BLaER1 treated with 17β-estradiol and CSF1 and Interleukin-3, amounts not matched to agents 10 nM and 100 nM (cell line): ENCODE measurements around the gene FRMD8.

Source experiments
- H3K27ac ChIP-seq, 11 experiments: shearing (Covaris generic); formaldehyde crosslinking; 2 replicates each; pipeline ENCODE4 v1.8.1; 2022
- H3K27me3 ChIP-seq, 11 experiments: shearing (Covaris generic); formaldehyde crosslinking; 2 replicates each; pipeline ENCODE4 v1.8.1; 2022
- H3K36me3 ChIP-seq, 11 experiments: shearing (Covaris generic); formaldehyde crosslinking; 2 replicates each; pipeline ENCODE4 v1.8.1; 2022
- H3K4me1 ChIP-seq, 10 experiments: shearing (Covaris generic); formaldehyde crosslinking; 2 replicates each; pipeline ENCODE4 v1.8.1; 2022
- H3K4me2 ChIP-seq, 11 experiments: shearing (Covaris generic); formaldehyde crosslinking; 2 replicates each; pipeline ENCODE4 v1.8.1; 2022
- H3K4me3 ChIP-seq, 10 experiments: shearing (Covaris generic); formaldehyde crosslinking; 2 replicates each; pipeline ENCODE4 v1.8.1; 2022
- H3K9ac ChIP-seq, 11 experiments: shearing (Covaris generic); formaldehyde crosslinking; 2 replicates each; pipeline ENCODE4 v1.8.1; 2022
- H3K9me3 ChIP-seq, 11 experiments: shearing (Covaris generic); formaldehyde crosslinking; replicated peaks in 1 of 11; 2 replicates each; pipeline ENCODE4 v1.8.1; 2022
- H4K20me1 ChIP-seq, 11 experiments: shearing (Covaris generic); formaldehyde crosslinking; 2 replicates each; pipeline ENCODE4 v1.8.1; 2022
- Cebpa-rat ChIP-seq, 11 experiments: shearing (Covaris generic); IDR thresholded peaks; 2 replicates each; pipeline ENCODE4 v1.8.1; 2022

FRMD8 gene

DNA sequence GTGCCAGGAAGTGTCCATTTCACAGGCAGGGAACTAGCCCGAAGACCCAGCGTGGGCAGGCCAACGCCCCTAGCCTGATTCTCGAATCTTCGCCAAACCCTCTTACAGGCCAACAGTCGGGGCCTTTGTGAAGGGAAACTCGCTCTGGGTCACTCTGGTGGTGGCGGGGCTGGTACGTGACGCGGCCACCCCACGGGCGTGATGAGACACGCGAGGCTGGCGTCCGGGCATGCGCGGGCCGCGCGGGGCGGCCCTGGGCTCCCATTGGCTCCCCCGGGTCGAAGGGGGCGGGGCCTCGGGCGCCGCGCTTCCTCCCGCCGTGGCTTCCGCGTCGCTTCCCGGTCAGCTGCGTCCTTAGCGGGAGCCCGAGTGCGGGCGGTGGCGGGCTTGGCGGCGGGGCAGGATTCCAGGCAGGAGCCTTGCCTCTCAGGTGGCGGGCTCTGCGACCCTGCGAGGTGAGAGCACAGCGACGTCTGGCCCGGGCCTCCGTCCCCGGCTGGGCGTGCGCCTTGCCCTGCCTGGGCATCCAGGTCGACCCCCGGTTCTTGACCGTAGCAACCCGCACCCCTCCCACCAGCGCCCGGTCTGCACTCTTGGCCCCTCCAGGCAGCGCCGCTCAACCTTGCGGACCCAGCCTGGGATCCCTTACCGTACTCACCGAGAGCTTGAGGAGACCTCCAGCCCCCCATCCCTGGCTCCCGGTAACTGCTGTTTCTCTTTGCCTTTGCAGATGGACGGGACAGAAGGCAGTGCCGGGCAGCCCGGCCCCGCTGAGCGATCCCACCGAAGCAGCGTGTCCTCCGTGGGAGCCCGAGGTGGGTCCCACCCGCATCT is at the start of gene FRMD8:
FRMD8 (plus strand) TSS at position 331 of the 834 bp plus-strand sequence; CDS start at position 731, 400 bp downstream.
- Histone ChIP-seq H3K27me3 (no peaks in the 10 kb centered on the region), H3K4me2 (peak within 1 kb of the TSS; percentile 86 to 99 (median 95)), H3K36me3 (peaks cover 0 to 20% (median 12%) of the 10 kb centered on the region in 11 experiments; a peak in 14 of 22 replicates), H3K27ac (peak within 1 kb of the TSS; percentile 86 to 97 (median 91)), H3K9me3 (no peaks in the 10 kb centered on the region), H4K20me1 (peaks cover 0 to 32% (median 23%) of the 10 kb centered on the region in 11 experiments; a peak in 12 of 22 replicates), H3K4me3 (peak within 1 kb of the TSS; percentile 84 to 97 (median 92)), H3K4me1 (peaks cover 87 to 92% (median 90%) of the 10 kb centered on the region in 10 experiments), H3K9ac (peak within 1 kb of the TSS; percentile 86 to 98 (median 92))
- no peak for TF ChIP-seq Cebpa-rat (IDR thresholded peaks at IDR 0.05)

GRCh38 chr11:65338676-65339075 is 47.8 kb upstream of the FRMD8 start:
- Histone ChIP-seq H3K4me3 (no peak overlapping the region), H3K4me2 (peak overlapping the region; percentile 42 to 86 (median 71)), H4K20me1 (peaks cover 46 to 87% (median 72%) of the 10 kb centered on the region in 11 experiments; a peak in 21 of 22 replicates), H3K9me3 (no peaks in the 10 kb centered on the region), H3K27me3 (no peaks in the 10 kb centered on the region), H3K9ac (peak overlapping the region in 7 of 11 experiments; percentile 0 to 65 (median 27); a peak in 8 of 22 replicates), H3K4me1 (peaks cover 55 to 66% (median 63%) of the 10 kb centered on the region in 10 experiments), H3K27ac (peak overlapping the region in 5 of 11 experiments; percentile 3 to 73 (median 67); a peak in 7 of 22 replicates), H3K36me3 (peaks cover 50 to 73% (median 64%) of the 10 kb centered on the region in 11 experiments)
- TF ChIP-seq Cebpa-rat (IDR thresholded peaks at IDR 0.05) = no peak

GRCh38 chr11:65340226-65340625 is 46.2 kb upstream of the FRMD8 start:
- H4K20me1 ChIP-seq = peaks cover 44 to 93% (median 75%) of the 10 kb centered on the region in 11 experiments; a peak in 21 of 22 replicates
- H3K27me3 ChIP-seq = no peaks in the 10 kb centered on the region
- H3K36me3 ChIP-seq = peaks cover 66 to 89% (median 80%) of the 10 kb centered on the region in 11 experiments
- peak overlapping the region in 8 of 11 experiments; percentile 13 to 65 (median 50); a peak in 13 of 22 replicates for H3K9ac ChIP-seq
- no peaks in the 10 kb centered on the region for H3K9me3 ChIP-seq
- H3K4me1 ChIP-seq = peaks cover 47 to 62% (median 57%) of the 10 kb centered on the region in 10 experiments
- TF ChIP-seq Cebpa-rat (IDR thresholded peaks at IDR 0.05) = no peak
- peak overlapping the region in 8 of 11 experiments; percentile 53 to 86 (median 74); a peak in 17 of 22 replicates for H3K4me2 ChIP-seq
- H3K4me3 ChIP-seq = peak overlapping the region in 1 of 10 experiments; percentile 6; a peak in 1 of 20 replicates
- peak overlapping the region in 7 of 11 experiments; percentile 6 to 73 (median 67); a peak in 8 of 22 replicates for H3K27ac ChIP-seq

GRCh38 chr11:65341856-65342255 is 44.6 kb upstream of the FRMD8 start:
- Histone ChIP-seq H3K4me3 (no peak overlapping the region), H3K4me1 (peaks cover 34 to 47% (median 41%) of the 10 kb centered on the region in 10 experiments), H3K4me2 (no peak overlapping the region), H3K9me3 (no peaks in the 10 kb centered on the region), H3K36me3 (peaks cover 79 to 92% (median 86%) of the 10 kb centered on the region in 11 experiments), H3K27me3 (no peaks in the 10 kb centered on the region), H3K27ac (no peak overlapping the region), H4K20me1 (peaks cover 35 to 86% (median 61%) of the 10 kb centered on the region in 11 experiments; a peak in 21 of 22 replicates), H3K9ac (peak overlapping the region in 2 of 11 experiments; percentile 12 to 30; a peak in 3 of 22 replicates)
- no peak for TF ChIP-seq Cebpa-rat (IDR thresholded peaks at IDR 0.05)

- TF ChIP-seq Cebpa-rat (IDR thresholded peaks at IDR 0.05) = peak in 2 of 11 experiments; percentile 27 to 52; a peak in 1 of 22 replicates
- Histone ChIP-seq H3K27ac (peak overlapping the region in 1 of 11 experiments; percentile 1; a peak in 1 of 22 replicates), H3K9me3 (no peaks in the 10 kb centered on the region), H3K4me1 (peaks cover 15 to 41% (median 28%) of the 10 kb centered on the region in 10 experiments), H3K4me2 (no peak overlapping the region), H3K9ac (peak overlapping the region in 4 of 11 experiments; percentile 4 to 26 (median 17); a peak in 5 of 22 replicates), H3K27me3 (no peaks in the 10 kb centered on the region), H4K20me1 (peaks cover 0 to 47% (median 21%) of the 10 kb centered on the region in 11 experiments; a peak in 13 of 22 replicates), H3K36me3 (peaks cover 58 to 72% (median 67%) of the 10 kb centered on the region in 11 experiments), H3K4me3 (no peak overlapping the region)
Measured at GRCh38 chr11:65351511-65351910, 34.9 kb upstream of the FRMD8 start.

DNA sequence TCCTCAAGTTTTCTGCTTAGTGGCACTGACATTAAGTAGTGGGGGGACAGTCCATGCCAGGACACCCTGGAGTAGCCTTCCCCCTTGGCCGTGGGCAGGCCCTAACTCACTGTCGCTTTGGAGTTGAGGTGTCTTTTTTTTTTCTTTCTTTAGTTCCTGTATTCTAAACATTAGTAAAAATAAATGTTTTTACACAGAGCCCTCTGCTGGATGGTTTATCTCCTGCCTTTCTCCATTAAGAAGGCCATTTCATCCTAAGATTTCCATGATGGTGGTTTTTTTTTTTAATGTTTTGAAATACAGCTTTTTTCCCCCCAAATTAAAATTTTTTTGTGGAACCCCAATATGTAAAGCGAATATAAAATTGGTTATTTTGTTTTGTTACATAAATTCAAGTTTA is 33.7 kb upstream of the FRMD8 start:
- peaks cover 15 to 41% (median 28%) of the 10 kb centered on the region in 10 experiments for H3K4me1 ChIP-seq
- H3K27ac ChIP-seq = peak overlapping the region in 4 of 11 experiments; percentile 1 to 39 (median 17); a peak in 5 of 22 replicates
- no peak overlapping the region for H3K4me3 ChIP-seq
- no peaks in the 10 kb centered on the region for H3K9me3 ChIP-seq
- no peaks in the 10 kb centered on the region for H3K27me3 ChIP-seq
- peak overlapping the region in 2 of 11 experiments; percentile 3 to 21; a peak in 1 of 22 replicates for H3K4me2 ChIP-seq
- peak overlapping the region in 5 of 11 experiments; percentile 2 to 29 (median 8); a peak in 2 of 22 replicates for H3K9ac ChIP-seq
- TF ChIP-seq Cebpa-rat (IDR thresholded peaks at IDR 0.05) = no peak
- peaks cover 45 to 60% (median 55%) of the 10 kb centered on the region in 11 experiments for H3K36me3 ChIP-seq
- H4K20me1 ChIP-seq = peaks cover 0 to 50% (median 23%) of the 10 kb centered on the region in 11 experiments; a peak in 13 of 22 replicates

- Histone ChIP-seq H3K4me2 (peak overlapping the region; percentile 83 to 99 (median 95); a peak in 19 of 22 replicates), H3K4me3 (no peak overlapping the region), H3K9me3 (no peaks in the 10 kb centered on the region), H4K20me1 (peaks cover 0 to 50% (median 23%) of the 10 kb centered on the region in 11 experiments; a peak in 13 of 22 replicates), H3K36me3 (peaks cover 39 to 54% (median 49%) of the 10 kb centered on the region in 11 experiments), H3K27me3 (no peaks in the 10 kb centered on the region), H3K4me1 (peaks cover 15 to 41% (median 28%) of the 10 kb centered on the region in 10 experiments), H3K9ac (peak overlapping the region in 3 of 11 experiments; percentile 68 to 83 (median 82); a peak in 4 of 22 replicates), H3K27ac (no peak overlapping the region)
- TF ChIP-seq Cebpa-rat (IDR thresholded peaks at IDR 0.05) = no peak
Measured at GRCh38 chr11:65353376-65353775, 33.1 kb upstream of the FRMD8 start.

GRCh38 chr11:65353900-65354264 is 32.6 kb upstream of the FRMD8 start:
- peak overlapping the region; percentile 83 to 99 (median 95) for H3K4me2 ChIP-seq
- peak overlapping the region; percentile 66 to 82 (median 74); a peak in 19 of 20 replicates for H3K4me3 ChIP-seq
- peak overlapping the region in 3 of 11 experiments; percentile 5 to 28 (median 13); a peak in 7 of 22 replicates for H3K27ac ChIP-seq
- H4K20me1 ChIP-seq = peaks cover 0 to 50% (median 23%) of the 10 kb centered on the region in 11 experiments; a peak in 13 of 22 replicates
- no peaks in the 10 kb centered on the region for H3K27me3 ChIP-seq
- no peak for TF ChIP-seq Cebpa-rat (IDR thresholded peaks at IDR 0.05)
- peaks cover 15 to 37% (median 27%) of the 10 kb centered on the region in 10 experiments for H3K4me1 ChIP-seq
- H3K36me3 ChIP-seq = peaks cover 34 to 49% (median 44%) of the 10 kb centered on the region in 11 experiments
- peak overlapping the region in 10 of 11 experiments; percentile 31 to 85 (median 68); a peak in 18 of 22 replicates for H3K9ac ChIP-seq
- no peaks in the 10 kb centered on the region for H3K9me3 ChIP-seq
